Activated CD8-positive, alpha-beta T cell treated with anti-CD3 and anti-CD28 coated beads for 36 hours (primary cell): ENCODE results near the gene PAPOLA. TPM values are rescaled to one million over a fixed set of nuclear protein-coding genes. Genes with fewer than 3 reads are reported as not detected.
"Not testable (repeated sequence)": the region's sequence is repeated elsewhere in the genome, so short reads cannot be mapped to it uniquely, and the experiment has no call there.

Experiments
- ATAC-seq: fragments of 200-7000 bp; cut with Tn5 transposase; one replicate; pipeline ENCODE4 v1.10.0; 2021; ENCODE audit warnings: mild to moderate bottlenecking, moderate library complexity
- CTCF ChIA-PET: fragments of 350-600 bp; sonication (Branson Sonifier 250); formaldehyde crosslinking; loops from one replicate; lab custom pipeline; 2021; ENCODE audit warnings: antibody characterized with exemption; lab: Charles Lee
- POLR2A ChIA-PET: fragments of 350-600 bp; sonication (Branson Sonifier 250); formaldehyde crosslinking; loops from one replicate; lab custom pipeline; 2021; ENCODE audit warnings: antibody characterized with exemption; lab: Charles Lee
- DNase-seq: peaks from one replicate; pipeline ENCODE4 v3.0.0-alpha.2; 2020
- H3K27ac Mint-ChIP-seq: one replicate; pipeline ENCODE4 v1.8.0; 2021; ENCODE audit warnings: mild to moderate bottlenecking, mixed read lengths
- H3K27me3 Mint-ChIP-seq: one replicate; pipeline ENCODE4 v1.8.0; 2021; ENCODE audit warnings: mixed read lengths
- H3K36me3 Mint-ChIP-seq: one replicate; pipeline ENCODE4 v1.8.0; 2021; ENCODE audit warnings: low read depth, mixed read lengths
- H3K4me1 Mint-ChIP-seq: one replicate; pipeline ENCODE4 v1.8.0; 2021; ENCODE audit warnings: low read depth, mixed read lengths
- H3K4me3 Mint-ChIP-seq: one replicate; pipeline ENCODE4 v1.8.0; 2021; ENCODE audit warnings: mild to moderate bottlenecking, moderate library complexity, mixed read lengths
- H3K9me3 Mint-ChIP-seq: one replicate; pipeline ENCODE4 v1.8.0; 2021; ENCODE audit warnings: mixed read lengths
- CTCF ChIP-seq: fragments of 200-600 bp; IDR thresholded peaks from one replicate; pipeline ENCODE4 v1.8.0; 2022; ENCODE audit warnings: antibody characterized with exemption, mild to moderate bottlenecking
- intact Hi-C: fragments of 100-400 bp; cut with micrococcal nuclease; formaldehyde crosslinking; loops from one replicate; pipeline ENCODE4 v1.10.0; 2022
- total RNA-seq, 2 experiments: library from RNA; stranded (reverse); gene quantifications; one replicate each; pipeline ENCODE4 v1.2.3, GENCODE V29; 2021

The PAPOLA gene
- total RNA-seq, 2 experiments from 2014 or later: 176 to 178 TPM

DNA sequence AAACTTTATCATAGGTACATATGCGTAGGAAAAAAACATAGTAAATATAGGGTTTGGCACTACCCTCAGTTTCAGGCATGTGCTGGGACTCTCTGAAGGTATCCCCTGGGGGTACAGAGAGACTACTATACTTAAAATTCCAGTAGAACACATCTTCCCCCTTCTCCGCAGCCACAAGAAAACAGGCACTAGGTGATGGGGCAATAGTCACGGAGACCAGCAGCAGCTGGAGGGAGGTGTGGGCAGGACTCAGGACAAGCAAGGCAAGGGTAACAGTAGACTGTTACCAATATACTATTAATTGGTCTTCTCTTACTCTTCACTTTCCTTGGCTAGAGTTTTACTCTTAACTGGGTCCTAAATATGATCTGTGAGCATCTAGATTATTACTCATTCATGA is 4.6 kb upstream of the PAPOLA start:
- DNase-seq (no peak), ATAC-seq (no peak)
- Mint-ChIP-seq H3K9me3 (no peaks in the 10 kb centered on the region), H3K36me3 (peaks cover 6% of the 10 kb centered on the region), H3K4me1 (peaks cover 19% of the 10 kb centered on the region), H3K27me3 (peaks cover 17% of the 10 kb centered on the region), H3K27ac (no peak overlapping the region), H3K4me3 (no peak overlapping the region)
- TF ChIP-seq CTCF: no peak
- intact Hi-C loops: no loop called here
- ChIA-PET CTCF (no interaction called here), POLR2A (no interaction called here)

- ChIA-PET CTCF (no interaction called here), POLR2A (interaction anchor here (0.8 to 1.0 kb wide), 5 partner anchors 10 to 53 kb away, joined by 3 read pairs; no protein-coding TSS in a partner anchor)
- ATAC-seq: no peak
- intact Hi-C loops: loop anchor here (5.0 kb wide), 1 partner anchor 139 kb away; the partner anchor contains the start of genes ATG2B and GSKIP
- no peak for TF ChIP-seq CTCF
- Mint-ChIP-seq H3K4me1 (peaks cover 39% of the 10 kb centered on the region), H3K27me3 (peaks cover 3% of the 10 kb centered on the region), H3K27ac (peak overlapping the region; percentile 99), H3K4me3 (peak overlapping the region; percentile 95), H3K9me3 (no peaks in the 10 kb centered on the region), H3K36me3 (peaks cover 40% of the 10 kb centered on the region)
- DNase-seq: peak; percentile 50
These were observed 904 bp upstream of the PAPOLA start for GRCh38 chr14:96501217-96501739.

GRCh38 chr14:96502621-96503305 is 581 bp downstream of the PAPOLA start:
- DNase-seq (peak; percentile 31), ATAC-seq (peak; percentile 40)
- peaks cover 1% of the 10 kb centered on the region for H3K27me3 Mint-ChIP-seq
- ChIA-PET CTCF (no interaction called here), POLR2A (interaction anchor here (1.0 to 1.5 kb wide), 4 partner anchors 9 to 140 kb away, joined by 3 to 6 read pairs (median 4); partner anchors contain the start of gene ATG2B)
- no peaks in the 10 kb centered on the region for H3K9me3 Mint-ChIP-seq
- peak overlapping the region; percentile 95 for H3K4me3 Mint-ChIP-seq
- H3K27ac Mint-ChIP-seq: peak overlapping the region; percentile 99
- peaks cover 40% of the 10 kb centered on the region for H3K4me1 Mint-ChIP-seq
- TF ChIP-seq CTCF: no peak
- H3K36me3 Mint-ChIP-seq: peaks cover 40% of the 10 kb centered on the region
- intact Hi-C loops: loop anchor here (5.0 kb wide), 1 partner anchor 140 kb away; the partner anchor contains the start of genes ATG2B and GSKIP

DNA sequence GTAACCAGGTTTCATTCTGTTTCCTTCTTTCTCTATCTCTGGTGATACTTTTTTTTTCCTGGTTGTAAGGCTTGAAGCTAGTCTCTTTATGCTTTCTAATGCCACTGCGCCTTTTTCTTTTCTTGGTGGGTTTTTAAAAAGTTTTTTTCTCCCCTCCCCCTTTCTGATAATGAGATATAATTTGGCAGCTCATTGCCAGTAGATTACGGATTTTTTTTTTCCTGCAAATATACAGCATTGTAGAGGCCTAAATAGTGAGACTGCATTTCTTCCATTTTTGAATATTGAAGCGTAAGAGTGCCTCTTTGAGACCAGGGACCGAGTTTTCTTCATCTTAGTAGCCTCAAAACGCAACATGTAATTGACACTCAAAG is 1.1 kb downstream of the PAPOLA start:
- ATAC-seq (no peak), DNase-seq (no peak)
- no peaks in the 10 kb centered on the region for H3K9me3 Mint-ChIP-seq
- peaks cover 43% of the 10 kb centered on the region for H3K36me3 Mint-ChIP-seq
- intact Hi-C loops: loop anchor here (5.0 kb wide), 1 partner anchor 141 kb away; the partner anchor contains the start of genes ATG2B and GSKIP
- peaks cover 45% of the 10 kb centered on the region for H3K4me1 Mint-ChIP-seq
- TF ChIP-seq CTCF: no peak
- ChIA-PET POLR2A (interaction anchor here (1.0 to 1.5 kb wide), 4 partner anchors 9 to 141 kb away, joined by 3 to 6 read pairs (median 4); partner anchors contain the start of gene ATG2B), CTCF (no interaction called here)
- H3K4me3 Mint-ChIP-seq: peak overlapping the region; percentile 95
- peak overlapping the region; percentile 99 for H3K27ac Mint-ChIP-seq
- H3K27me3 Mint-ChIP-seq: no peaks in the 10 kb centered on the region

- POLR2A ChIA-PET: interaction anchor here (1.1 kb wide), 1 partner anchor 38 kb away, joined by 3 read pairs; no protein-coding TSS in a partner anchor
- Mint-ChIP-seq H3K27ac (peak overlapping the region; percentile 99), H3K36me3 (peaks cover 43% of the 10 kb centered on the region), H3K4me1 (peaks cover 54% of the 10 kb centered on the region), H3K4me3 (peak overlapping the region; percentile 95)
- CTCF ChIA-PET, H3K27me3 Mint-ChIP-seq, H3K9me3 Mint-ChIP-seq, ATAC-seq, DNase-seq: not testable (repeated sequence)
- intact Hi-C loops: loop anchor here (5.0 kb wide), 1 partner anchor 142 kb away; the partner anchor contains the start of genes ATG2B and GSKIP
These were observed 2.2 kb downstream of the PAPOLA start for GRCh38 chr14:96504353-96504752.
